Spleen (tissue), 7 donors: ENCODE data around the gene WDR86.

ENCODE experiments used
- POLR2A ChIP-seq, 3 donors: fragments of 450-650 bp; IDR thresholded peaks; one replicate each; pipeline ENCODE4 v1.5.1; 2017; ENCODE audit warnings: antibody characterized with exemption in 3 of 3, mild to moderate bottlenecking in 1 of 3
- POLR2AphosphoS5 ChIP-seq, 3 donors: sonication (generic); formaldehyde crosslinking; IDR thresholded peaks; one replicate each; pipeline ENCODE4 v1.5.1; 2017; ENCODE audit warnings: antibody characterized with exemption in 3 of 3
- TF ChIP-seq, protein P1 (sequence below), 11 experiments: fragments of 200-600 bp in 7 of 11; fragments of 450-650 bp in 4 of 11; sonication (generic) in 4 of 11; IDR thresholded peaks in 8 of 11; conservative IDR thresholded peaks in 3 of 11; 1 replicate in 7 of 11; 2 replicates in 4 of 11; pipeline versions ENCODE4 v1.4.0 to v1.8.0; 2016 to 2021; ENCODE audit warnings: antibody characterized with exemption in 11 of 11, inconsistent platforms in 4 of 11, mild to moderate bottlenecking in 1 of 11
- donor health status: DM: no; HTN: no; CAD: no; lungs with moderate emphysema.
- donor health status: DM: no; HTN: no; CAD: no.
- donor health status: DM: no; HTN: no; CAD: no.

DNA sequence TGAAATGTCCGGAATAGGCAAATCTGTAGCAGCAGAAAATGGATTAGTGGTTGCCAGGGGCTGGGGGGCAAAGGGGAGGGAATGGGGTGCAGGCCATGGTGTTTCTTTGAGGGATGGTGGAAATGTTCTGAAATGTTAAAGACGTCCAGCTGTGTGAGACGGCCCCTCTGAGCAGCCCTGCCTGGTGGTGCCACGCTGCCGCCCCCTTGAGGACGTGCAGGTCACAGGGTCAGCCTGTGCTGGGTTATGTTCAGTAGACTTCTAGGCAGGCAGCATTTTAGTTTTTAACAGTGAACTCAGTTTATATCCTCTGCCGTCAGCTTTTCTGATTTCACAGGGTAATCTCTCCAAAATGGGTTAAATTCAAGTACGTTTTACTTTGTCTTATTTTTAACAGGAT is 58.8 kb downstream of the WDR86 start:
- no peak for TF ChIP-seq POLR2A (IDR thresholded peaks at IDR 0.05)
- TF ChIP-seq, protein P1, sequence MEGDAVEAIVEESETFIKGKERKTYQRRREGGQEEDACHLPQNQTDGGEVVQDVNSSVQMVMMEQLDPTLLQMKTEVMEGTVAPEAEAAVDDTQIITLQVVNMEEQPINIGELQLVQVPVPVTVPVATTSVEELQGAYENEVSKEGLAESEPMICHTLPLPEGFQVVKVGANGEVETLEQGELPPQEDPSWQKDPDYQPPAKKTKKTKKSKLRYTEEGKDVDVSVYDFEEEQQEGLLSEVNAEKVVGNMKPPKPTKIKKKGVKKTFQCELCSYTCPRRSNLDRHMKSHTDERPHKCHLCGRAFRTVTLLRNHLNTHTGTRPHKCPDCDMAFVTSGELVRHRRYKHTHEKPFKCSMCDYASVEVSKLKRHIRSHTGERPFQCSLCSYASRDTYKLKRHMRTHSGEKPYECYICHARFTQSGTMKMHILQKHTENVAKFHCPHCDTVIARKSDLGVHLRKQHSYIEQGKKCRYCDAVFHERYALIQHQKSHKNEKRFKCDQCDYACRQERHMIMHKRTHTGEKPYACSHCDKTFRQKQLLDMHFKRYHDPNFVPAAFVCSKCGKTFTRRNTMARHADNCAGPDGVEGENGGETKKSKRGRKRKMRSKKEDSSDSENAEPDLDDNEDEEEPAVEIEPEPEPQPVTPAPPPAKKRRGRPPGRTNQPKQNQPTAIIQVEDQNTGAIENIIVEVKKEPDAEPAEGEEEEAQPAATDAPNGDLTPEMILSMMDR (IDR thresholded peaks at IDR 0.05 in 8 of 11, conservative IDR thresholded peaks at IDR 0.05 in 3 of 11), result peak in 1 of 11 experiments; percentile 42
- TF ChIP-seq POLR2AphosphoS5 (IDR thresholded peaks at IDR 0.05), result peak in 1 of 3 donors; percentile 27
